Stimulated activated CD8-positive, alpha-beta memory T cell treated with anti-CD3 and anti-CD28 coated beads, Interleukin-7, amount 100 ng/mL, for 1 hour (primary cell): ENCODE measurements around the gene ATP11A.
"Not testable (repeated sequence)": the region's sequence is repeated elsewhere in the genome, so short reads cannot be mapped to it uniquely, and the experiment has no call there.

Experiments used
- DNase-seq, 2 donors: peaks; one replicate each; pipeline ENCODE4 v3.0.0-alpha.2; 2020; ENCODE audit warnings: low read depth in 2 of 2

Gene ATP11A

GRCh38 chr13:112841303-112842015 is 151.6 kb downstream of the ATP11A start:
- not testable (repeated sequence) for DNase-seq

- no peak for DNase-seq
Measured at GRCh38 chr13:112842343-112842856, 152.6 kb downstream of the ATP11A start.

GRCh38 chr13:112842931-112843391 is 153.1 kb downstream of the ATP11A start:
- no peak for DNase-seq

- no peak for DNase-seq
Measured at GRCh38 chr13:112843392-112844111, 153.7 kb downstream of the ATP11A start.

GRCh38 chr13:112844411-112844810 is 154.6 kb downstream of the ATP11A start:
- DNase-seq: no peak

- no peak for DNase-seq
Measured at GRCh38 chr13:112844879-112845278, 155.0 kb downstream of the ATP11A start.

- DNase-seq: no peak
Measured at GRCh38 chr13:112845511-112846144, 155.8 kb downstream of the ATP11A start.

GRCh38 chr13:112846411-112847115 is 156.7 kb downstream of the ATP11A start:
- DNase-seq: no peak

GRCh38 chr13:112849500-112849899 is 159.7 kb downstream of the ATP11A start:
- DNase-seq: no peak

- DNase-seq: no peak
Measured at GRCh38 chr13:112850273-112850672, 160.4 kb downstream of the ATP11A start.

GRCh38 chr13:112851107-112852038 is 161.5 kb downstream of the ATP11A start:
- DNase-seq: no peak

GRCh38 chr13:112852392-112852791 is 162.6 kb downstream of the ATP11A start:
- DNase-seq: no peak

GRCh38 chr13:112852808-112853207 is 163.0 kb downstream of the ATP11A start:
- DNase-seq: no peak

GRCh38 chr13:112854321-112854720 is 164.5 kb downstream of the ATP11A start:
- no peak for DNase-seq

GRCh38 chr13:112855859-112856258 is 166.0 kb downstream of the ATP11A start:
- DNase-seq: no peak

GRCh38 chr13:112857914-112858490 is 168.2 kb downstream of the ATP11A start:
- DNase-seq: no peak

- no peak for DNase-seq
Measured at GRCh38 chr13:112859128-112859816, 169.4 kb downstream of the ATP11A start.

- no peak for DNase-seq
Measured at GRCh38 chr13:112859817-112860190, 170.0 kb downstream of the ATP11A start.

GRCh38 chr13:112861876-112862615 is 172.2 kb downstream of the ATP11A start:
- DNase-seq: no peak
